Eye (tissue), 1 donor: Measurements from ENCODE around the gene P4HA3.

ENCODE experiments used
- DNase-seq: peaks from one replicate; pipeline ENCODE4 v3.0.0-alpha.2; 2015

P4HA3 gene

GRCh38 chr11:74316772-74317505, 5.5 kb upstream of the P4HA3 start:
- no peak for DNase-seq

- no peak for DNase-seq
Observed at GRCh38 chr11:74312326-74312725, 886 bp upstream of the P4HA3 start.

- no peak for DNase-seq
Observed at GRCh38 chr11:74310857-74311256, 583 bp downstream of the P4HA3 start.

- peak; percentile 41 for DNase-seq
Observed at GRCh38 chr11:74307434-74307833, 4.0 kb downstream of the P4HA3 start.

- DNase-seq: no peak
Observed at GRCh38 chr11:74306435-74307175, 4.8 kb downstream of the P4HA3 start.

GRCh38 chr11:74299015-74299414, 12.4 kb downstream of the P4HA3 start:
- no peak for DNase-seq

- DNase-seq: no peak
Observed at GRCh38 chr11:74297484-74297883, 14.0 kb downstream of the P4HA3 start.

GRCh38 chr11:74288911-74289310, 22.5 kb downstream of the P4HA3 start:
- DNase-seq: no peak

- DNase-seq: no peak
Observed at GRCh38 chr11:74288161-74288560, 23.3 kb downstream of the P4HA3 start.

GRCh38 chr11:74284466-74284865, 27.0 kb downstream of the P4HA3 start:
- no peak for DNase-seq

- no peak for DNase-seq
Observed at GRCh38 chr11:74283580-74284180, 27.8 kb downstream of the P4HA3 start.

GRCh38 chr11:74282914-74283371, 28.5 kb downstream of the P4HA3 start:
- DNase-seq: no peak

- no peak for DNase-seq
Observed at GRCh38 chr11:74282421-74282820, 29.0 kb downstream of the P4HA3 start.

- DNase-seq: no peak
Observed at GRCh38 chr11:74280494-74280893, 30.9 kb downstream of the P4HA3 start.

GRCh38 chr11:74279256-74279655, 32.2 kb downstream of the P4HA3 start:
- no peak for DNase-seq

GRCh38 chr11:74278721-74279161, 32.7 kb downstream of the P4HA3 start:
- DNase-seq: no peak

GRCh38 chr11:74278103-74278502, 33.3 kb downstream of the P4HA3 start:
- no peak for DNase-seq

GRCh38 chr11:74276581-74276980, 34.9 kb downstream of the P4HA3 start:
- DNase-seq: no peak

GRCh38 chr11:74272276-74272675, 39.2 kb downstream of the P4HA3 start:
- DNase-seq: no peak

GRCh38 chr11:74269161-74269811, 42.2 kb downstream of the P4HA3 start:
- no peak for DNase-seq

- DNase-seq: no peak
Observed at GRCh38 chr11:74268456-74268855, 43.0 kb downstream of the P4HA3 start.

- DNase-seq: no peak
Observed at GRCh38 chr11:74267014-74267413, 44.4 kb downstream of the P4HA3 start.

GRCh38 chr11:74265256-74265655, 46.2 kb downstream of the P4HA3 start:
- DNase-seq: no peak
